Fibroblast of lung (primary cell): ENCODE measurements around the gene KCNJ14.

ENCODE experiments used
- CTCF ChIP-seq, 2 donors: IDR thresholded peaks in 1 of 2; conservative IDR thresholded peaks in 1 of 2; 1 replicate in 1 of 2; 2 replicates in 1 of 2; pipeline ENCODE4 v1.5.1; 2011 to 2012; ENCODE audit warnings: low read length in 2 of 2, control low read depth in 1 of 2, inconsistent platforms in 1 of 2, low read depth in 1 of 2, mild to moderate bottlenecking in 1 of 2
- EZH2 ChIP-seq: IDR thresholded peaks from 2 replicates; pipeline ENCODE4 v1.5.1; 2012; ENCODE audit warnings: low read length, control low read depth, mild to moderate bottlenecking; ENCODE audit errors: missing control alignments

DNA sequence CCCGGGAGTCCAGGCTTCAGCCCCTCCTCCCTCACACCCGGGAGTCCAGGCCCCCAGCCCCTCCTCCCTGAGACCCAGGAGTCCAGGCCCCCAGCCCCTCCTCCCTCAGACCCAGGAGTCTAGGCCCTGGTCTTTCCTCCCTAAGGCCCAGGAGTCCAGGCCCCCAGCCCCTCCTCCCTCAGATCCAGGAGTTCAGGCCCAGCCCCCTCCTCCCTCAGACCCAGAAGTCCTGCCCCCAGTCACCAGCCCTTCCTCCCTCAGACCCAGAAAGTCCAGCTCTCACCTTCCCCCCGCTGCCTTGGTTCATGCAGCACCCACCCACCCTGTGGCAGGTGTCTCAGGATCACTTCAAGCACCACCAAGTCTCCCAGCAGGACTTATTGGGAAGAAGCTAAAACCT lies 27.9 kb downstream of the KCNJ14 start:
- TF ChIP-seq EZH2 (no peak), CTCF (conservative IDR thresholded peaks at IDR 0.05 in 1 of 2, IDR thresholded peaks at IDR 0.05 in 1 of 2; ENCODE audit: low read depth in 1 of 2, low read length in 2 of 2) (no peak)
